Right renal pelvis (tissue), 4 donors: ENCODE measurements around the gene DCUN1D2. TPM values are rescaled to one million over a fixed set of nuclear protein-coding genes. Genes with fewer than 3 reads are reported as not detected.
"Not testable (repeated sequence)": the region's sequence is repeated elsewhere in the genome, so short reads cannot be mapped to it uniquely, and the experiment has no call there.

Experiments used
- DNase-seq, 4 donors: peaks; one replicate each; pipeline ENCODE4 v3.0.0-alpha.2; 2013; ENCODE audit warnings: low read depth in 4 of 4, low spot score in 3 of 4, missing footprints in 1 of 4
- polyA plus RNA-seq, 4 donors: library from polyadenylated mRNA; unstranded; fragments of 120-200 nt; gene quantifications; one replicate each; pipeline ENCODE4 v1.2.1, GENCODE V29; 2013; ENCODE audit not compliant: insufficient read length in 4 of 4

Gene DCUN1D2
- 10 to 100 TPM; 18.5 to 23.4 (median 22.0) TPM for polyA plus RNA-seq

DNA sequence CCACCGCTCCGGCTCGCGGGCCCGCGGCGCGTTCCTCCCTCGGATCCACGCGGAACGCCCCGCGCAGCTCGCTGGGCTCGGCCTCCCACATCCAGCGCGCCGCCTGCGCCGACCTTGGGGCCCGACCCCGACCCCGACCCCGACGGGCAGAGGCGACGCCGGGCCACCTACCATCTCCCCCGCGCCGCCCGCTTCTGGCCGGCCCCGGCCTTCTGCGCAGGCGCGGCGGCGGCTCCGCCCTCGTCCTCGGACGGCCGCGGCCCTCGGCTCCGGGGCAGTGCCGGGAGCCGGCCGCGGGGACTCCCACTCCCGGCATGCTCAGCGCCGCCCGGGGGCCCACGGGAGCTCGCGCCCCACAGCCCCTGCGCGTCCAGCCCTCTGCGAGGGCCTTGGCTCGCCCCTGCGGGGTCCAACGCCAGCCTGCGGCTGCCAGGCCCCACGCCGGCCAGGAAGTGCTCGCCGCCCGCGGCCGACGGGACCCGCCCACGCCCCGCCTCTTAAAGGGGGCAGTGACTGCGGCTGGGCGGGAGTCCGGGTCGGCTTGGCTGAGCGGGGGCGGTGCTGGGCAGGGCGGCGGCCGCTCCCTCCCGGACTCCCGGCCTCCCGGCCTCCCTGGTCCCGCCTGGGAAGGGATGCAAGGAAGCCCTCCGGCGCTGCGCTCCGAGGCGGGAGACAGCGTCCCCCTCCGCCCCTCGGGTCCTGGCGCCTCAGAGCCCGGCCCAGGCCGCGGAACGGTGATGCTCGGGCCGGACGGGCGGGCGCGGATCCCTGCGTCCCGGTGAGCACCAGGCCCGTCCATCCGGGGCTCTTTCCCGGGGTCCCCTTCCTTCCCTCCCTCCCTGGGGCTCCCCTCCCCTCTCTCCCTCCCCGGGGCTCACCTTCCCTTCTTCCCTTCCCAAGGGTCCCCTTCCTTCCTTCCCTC, at the start of gene DCUN1D2:
Gene DCUN1D2, minus strand, starts transcription at position 216 of the 922 bp plus-strand sequence. Its CDS starts 42 bp downstream, at position 174.
- DNase-seq = peak; percentile 78 to 85 (median 80)

DNA sequence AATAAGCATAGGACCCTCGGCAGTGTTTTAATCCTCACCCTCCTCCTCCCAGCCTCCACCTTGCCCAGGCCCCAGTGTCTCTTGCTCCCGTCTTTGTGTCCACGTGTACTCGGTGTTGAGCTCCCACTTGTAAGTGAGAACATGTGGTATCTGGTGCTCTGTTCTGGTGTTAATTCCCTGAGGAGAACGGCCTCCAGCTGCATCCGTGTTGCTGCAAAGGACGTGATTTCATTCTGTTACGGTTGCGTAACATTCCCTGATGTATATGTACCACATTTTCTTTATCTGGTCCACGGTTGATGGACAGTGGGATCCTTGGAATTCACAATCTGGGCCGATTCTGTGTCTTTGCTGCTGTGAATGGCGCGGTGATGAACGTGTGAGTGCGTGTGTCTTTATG, 49.3 kb upstream of the DCUN1D2 start:
- DNase-seq = no peak

DNA sequence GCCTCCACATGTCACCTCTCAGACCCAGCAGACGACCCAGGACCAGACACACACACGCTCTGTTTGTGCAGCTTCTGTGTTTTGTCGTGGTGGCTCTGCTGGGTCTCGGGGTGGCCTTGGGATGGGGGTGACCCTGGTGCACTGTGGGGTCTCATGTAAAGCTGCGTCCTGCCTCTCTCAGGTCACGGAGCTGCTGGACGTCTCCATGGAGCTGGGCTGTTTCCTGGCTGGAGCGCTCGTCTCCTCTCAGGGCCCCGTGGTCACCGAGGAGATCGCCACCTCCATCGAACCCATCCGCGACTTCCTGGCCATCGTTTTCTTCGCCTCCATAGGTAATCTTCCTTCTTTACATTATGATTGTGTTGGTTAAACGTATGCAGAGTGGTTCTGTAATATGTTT, 48.7 kb upstream of the DCUN1D2 start:
- no peak for DNase-seq

DNA sequence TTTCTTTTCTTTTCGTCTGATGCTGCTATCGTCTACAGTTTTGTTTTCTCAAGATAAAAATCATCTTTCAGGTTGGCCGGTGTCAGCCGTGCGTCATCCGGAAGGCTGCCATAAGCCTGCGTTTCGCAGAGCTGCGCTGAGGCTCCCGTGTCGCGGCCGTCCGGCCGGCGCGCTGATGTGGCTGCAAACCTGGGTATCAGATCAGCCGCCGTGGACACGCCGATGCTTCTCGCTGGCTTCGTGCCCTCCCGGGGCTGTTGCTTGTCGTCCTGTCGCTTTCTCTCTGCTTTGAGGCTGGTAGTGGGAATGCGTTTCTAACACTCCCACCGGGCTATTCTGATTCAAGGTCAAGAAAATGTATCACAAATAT, 48.2 kb upstream of the DCUN1D2 start:
- DNase-seq = no peak

DNA sequence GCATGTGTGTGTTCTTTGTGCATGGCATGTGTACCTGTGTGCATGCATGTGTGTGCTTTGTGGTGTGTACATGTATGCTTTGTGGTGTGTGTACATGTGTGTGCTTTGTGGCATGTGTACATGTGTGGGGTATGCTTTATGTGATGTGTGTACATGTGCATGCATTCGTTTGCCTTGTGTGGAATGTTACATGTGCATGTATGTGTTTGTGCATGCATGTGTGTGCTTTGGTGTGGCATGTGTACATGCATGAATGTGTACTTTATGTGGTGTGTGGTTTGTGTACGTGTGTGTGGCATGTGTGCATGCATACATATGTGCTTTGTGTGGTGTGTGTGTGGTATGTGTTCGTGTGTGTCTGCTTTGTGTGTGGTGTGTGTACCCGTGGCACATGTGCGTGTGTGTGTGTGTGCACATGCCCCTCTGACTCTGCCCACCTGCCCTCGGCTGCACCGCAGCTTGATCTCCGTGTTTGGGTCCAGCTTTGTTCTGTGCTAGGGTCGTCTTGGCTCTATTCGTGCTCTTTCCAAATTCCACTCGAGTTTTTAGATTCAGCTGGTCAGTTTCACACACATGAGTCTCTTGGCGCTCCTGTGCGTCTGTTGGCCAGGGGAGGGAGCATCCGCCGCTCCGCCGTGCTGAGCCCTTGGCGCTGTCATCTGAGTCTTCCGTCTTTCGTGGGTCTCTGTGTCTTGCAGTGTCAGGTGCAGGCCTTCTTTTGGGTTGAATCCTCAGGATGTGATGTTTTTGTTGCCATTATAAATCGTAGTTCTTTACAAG, 47.6 kb upstream of the DCUN1D2 start:
- DNase-seq = no peak

DNA sequence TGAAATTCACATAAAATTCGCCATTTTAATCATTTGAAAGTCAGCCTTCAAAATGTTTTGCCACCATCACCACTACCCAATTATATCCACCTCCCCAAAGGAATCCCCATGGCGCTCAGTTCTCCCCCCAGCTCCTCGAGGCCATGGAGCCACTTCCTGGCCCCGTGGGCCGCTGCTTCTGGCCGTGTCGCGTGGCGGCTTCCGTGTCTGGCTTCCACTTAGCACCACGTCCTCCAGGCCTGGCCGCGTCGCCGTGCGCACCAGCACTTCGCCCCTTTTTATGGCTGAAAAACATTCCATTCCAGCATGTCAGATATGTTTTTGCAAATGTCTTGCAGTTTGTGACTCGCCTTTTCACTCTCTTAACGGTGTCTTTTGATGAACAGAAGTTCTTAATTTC, 46.7 kb upstream of the DCUN1D2 start:
- DNase-seq = no peak

DNA sequence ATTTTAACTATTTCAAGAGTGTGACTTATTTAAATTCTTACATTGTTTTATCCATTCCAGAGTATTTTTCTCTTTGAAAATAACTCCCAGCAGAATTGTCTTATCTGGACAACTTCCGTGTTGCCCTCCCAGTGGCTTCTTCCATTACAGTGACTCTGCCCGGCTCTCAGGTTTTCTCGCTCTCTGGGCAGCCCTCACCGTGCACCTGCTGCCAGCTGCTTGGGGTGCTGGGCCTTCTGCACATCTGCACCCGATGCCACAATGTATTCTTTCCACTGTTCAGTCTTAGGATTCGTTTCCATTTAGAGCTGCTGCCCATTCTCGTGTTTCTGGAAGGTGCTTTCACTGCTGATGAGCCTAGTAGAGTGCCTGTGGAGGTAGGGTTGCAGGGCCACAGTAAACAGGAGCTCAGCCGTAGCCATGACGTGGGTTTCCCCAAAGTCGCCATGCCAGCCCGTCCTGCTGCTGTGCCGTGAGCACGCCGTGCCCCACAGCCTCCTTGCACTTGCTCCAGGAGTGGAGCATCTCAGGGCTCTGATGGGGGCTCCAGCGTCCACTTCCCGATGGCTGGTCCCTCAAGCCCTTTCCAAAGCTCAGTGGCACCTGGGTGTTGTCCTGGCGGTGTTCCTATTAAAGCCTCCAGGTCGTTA, 46.1 kb upstream of the DCUN1D2 start:
- DNase-seq = no peak

DNA sequence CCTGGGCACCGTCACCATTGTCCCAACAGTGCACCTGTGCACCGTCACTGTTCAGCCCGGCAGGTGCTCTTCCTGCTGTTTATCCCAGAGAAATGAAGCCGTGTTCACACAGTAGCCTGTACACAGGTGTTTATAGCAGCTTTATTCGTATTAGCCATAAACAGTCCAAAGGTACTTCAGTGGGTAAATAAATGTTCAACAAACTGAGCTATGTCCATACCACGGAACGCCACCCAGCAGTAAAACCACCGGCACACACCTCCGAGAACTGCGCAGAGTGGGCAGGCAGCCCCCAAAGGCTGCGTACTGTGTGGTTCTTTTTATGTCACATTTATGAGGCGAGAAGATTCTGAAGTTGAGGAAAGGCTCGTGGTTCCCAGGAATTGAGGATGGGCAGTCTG, 44.9 kb upstream of the DCUN1D2 start:
- DNase-seq = no peak

DNA sequence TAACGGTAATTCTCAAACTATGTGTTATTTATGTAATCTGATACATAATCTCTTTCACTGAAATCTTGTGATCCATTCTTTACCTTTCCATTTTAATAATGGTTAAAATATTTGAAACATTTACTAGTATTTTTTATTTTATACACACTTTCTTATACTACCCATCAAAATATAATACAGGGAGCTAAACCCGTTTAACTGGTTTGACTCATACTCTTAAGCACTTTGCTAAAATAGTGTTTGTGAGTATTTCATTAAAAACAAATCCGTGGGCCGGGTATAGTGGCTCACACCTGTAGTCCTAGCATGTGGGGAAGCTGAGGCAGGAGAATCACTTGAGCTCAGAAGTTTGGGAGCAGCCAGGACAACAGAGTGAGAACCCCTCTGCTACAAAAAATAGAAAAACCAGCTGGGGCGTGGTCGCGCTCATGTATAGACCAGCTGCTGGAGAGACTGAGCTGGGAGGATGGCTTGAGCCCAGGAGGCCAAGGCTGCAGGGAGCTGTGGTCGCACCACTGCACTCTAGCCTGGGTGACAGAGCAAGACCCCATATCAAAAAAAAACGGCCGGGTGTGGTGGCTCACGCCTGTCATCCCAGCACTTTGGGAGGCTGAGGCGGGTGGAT, 43.8 kb upstream of the DCUN1D2 start:
- no peak for DNase-seq

DNA sequence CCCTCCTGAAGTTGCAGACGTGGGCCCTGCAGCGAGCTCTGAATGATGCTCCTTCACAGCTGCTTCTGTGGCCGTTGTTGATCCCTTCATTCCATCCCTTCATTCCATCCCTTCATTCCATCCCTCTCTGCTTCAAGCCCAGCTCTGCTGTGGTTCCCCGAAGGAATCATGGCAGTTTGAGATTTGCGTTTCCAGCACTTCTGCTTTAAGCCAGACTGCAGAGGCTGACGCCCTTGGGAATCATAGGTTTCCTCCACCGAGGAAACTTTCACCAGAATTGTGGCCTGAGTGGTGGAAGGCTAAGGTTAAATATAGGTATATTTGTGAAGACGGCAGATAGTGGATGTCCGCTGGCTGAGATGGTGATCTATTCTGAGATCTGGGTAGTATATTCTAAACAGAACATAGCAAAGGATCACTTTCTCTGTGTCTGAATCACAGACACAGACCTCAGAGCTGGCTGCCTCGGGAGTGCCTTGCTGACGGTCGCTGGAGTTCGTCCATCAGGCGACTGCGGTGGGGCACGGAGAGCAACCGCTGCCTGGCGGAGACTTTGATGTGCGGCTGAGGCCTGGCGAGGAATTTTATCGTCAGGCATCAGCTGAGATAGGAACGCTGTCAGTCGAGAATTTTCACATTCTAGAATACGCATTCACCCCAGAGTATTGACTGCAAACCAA, 42.8 kb upstream of the DCUN1D2 start:
- DNase-seq = no peak

DNA sequence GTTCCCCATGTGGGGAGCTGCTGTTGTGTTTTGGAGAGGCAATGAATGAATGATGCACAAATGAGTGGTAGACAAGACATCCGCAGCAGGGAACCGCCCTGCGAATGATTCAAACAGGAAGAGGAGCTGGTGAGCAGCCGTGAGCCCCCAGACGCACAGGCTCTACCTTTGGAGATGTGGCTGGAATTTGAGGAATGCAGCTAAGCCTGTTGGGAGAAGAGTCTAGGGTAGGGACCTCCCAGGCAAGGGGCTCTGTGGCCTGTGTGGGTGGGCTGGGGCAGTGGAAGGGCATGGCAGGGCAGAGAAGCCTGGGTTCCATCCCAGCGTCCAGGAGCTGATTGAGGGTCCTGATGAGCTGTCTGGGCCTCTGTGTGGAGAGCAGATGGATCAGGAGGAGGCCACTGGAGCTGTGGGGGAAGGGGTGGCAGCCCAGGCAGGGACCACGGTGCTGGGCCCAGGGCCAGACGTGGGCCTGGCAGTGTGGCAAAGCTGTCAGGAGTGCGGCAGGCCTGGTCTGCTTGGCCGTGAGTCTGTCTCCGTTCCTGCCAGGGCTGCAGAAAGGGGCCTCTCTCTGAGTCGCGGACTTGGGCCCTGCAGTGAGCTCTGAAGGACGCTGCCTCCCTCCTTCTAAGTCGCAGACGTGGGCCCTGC, 41.8 kb upstream of the DCUN1D2 start:
- no peak for DNase-seq

DNA sequence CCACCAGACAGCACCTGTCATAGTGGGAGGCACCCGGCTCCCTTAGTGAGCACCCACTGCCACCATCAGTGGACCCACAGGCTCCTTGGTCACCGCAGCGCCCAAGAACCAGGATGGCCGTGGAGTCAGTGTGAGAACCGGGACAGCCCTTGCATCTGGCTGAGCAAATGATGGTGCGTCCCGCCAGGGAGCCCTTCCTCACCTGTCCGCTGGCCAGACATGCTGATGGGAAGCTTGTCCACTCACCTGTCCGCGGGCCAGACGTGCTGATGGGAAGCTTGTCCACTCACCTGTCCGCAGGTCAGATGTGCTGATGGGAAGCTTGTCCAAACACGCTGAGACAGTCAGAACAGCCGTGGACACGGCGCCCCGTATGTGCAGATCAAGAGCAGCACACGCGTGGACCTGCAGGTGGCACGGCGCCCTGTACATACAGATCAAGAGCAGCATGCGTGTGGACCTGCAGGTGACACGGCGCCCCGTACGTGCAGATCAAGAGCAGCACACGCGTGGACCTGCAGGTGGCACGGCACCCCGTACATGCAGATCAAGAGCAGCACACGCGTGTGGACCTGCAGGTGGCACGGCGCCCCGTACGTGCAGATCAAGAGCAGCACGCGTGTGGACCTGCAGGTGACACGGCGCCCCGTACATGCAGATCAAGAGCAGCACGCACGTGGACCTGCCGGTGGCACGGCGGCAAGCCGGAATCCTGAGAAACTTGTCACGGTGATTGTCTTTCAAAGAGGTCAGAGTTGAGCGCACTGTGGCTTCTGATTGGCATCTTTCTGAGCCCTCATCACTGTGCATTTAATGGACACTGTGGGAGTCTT, 40.7 kb upstream of the DCUN1D2 start:
- no peak for DNase-seq

DNA sequence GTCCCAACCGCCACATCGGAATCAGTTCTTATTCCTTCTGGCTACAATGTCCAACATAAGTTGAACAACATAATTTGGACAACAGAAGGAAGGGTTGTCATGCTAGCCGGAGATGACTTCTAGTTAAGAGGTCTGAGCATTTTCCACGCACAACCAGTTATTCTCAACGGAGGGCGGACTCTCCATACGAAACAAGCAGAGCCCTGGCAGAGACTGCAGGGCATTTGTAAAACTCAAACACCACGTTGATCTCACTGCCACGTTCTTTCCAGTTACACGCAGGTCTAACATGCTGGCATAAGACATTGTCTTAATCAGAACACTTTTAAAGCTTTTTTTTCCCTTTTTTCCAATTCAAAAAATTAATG, 38.3 kb upstream of the DCUN1D2 start:
- no peak for DNase-seq

DNA sequence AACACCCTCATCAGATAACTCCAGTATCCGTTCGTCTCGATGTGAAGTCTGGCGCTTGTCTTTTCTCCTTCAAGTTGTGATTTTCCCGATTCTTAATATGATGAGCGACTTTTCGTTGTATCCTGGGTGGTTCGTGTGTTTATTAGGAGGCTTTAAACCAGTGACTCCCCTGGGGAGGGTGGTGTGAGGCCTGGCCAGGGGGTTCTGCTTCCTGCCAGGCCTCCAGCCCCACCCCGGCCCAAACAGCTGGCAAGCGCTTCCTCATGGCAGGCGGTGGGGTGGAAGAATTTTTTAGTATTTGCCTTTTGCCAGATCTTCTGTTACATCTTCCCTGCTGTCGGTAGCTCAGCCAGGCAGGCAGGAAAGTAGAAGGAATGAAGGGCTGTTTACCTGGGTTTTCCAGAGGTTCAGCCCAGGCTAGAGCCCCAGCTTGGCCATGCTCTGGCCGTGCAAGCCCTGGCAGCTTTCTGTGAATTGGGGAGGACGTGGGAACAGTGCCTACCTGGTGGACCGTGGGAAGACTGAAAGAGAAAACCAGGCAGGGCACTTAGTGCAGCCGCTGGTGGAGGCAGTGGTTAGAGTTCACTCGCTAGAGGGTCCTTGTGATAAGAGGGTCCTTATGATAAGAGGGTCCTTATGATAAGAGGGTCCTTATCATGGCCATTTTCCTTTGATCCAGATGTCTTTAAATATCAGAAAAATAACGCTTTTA, 37.7 kb upstream of the DCUN1D2 start:
- DNase-seq = no peak

DNA sequence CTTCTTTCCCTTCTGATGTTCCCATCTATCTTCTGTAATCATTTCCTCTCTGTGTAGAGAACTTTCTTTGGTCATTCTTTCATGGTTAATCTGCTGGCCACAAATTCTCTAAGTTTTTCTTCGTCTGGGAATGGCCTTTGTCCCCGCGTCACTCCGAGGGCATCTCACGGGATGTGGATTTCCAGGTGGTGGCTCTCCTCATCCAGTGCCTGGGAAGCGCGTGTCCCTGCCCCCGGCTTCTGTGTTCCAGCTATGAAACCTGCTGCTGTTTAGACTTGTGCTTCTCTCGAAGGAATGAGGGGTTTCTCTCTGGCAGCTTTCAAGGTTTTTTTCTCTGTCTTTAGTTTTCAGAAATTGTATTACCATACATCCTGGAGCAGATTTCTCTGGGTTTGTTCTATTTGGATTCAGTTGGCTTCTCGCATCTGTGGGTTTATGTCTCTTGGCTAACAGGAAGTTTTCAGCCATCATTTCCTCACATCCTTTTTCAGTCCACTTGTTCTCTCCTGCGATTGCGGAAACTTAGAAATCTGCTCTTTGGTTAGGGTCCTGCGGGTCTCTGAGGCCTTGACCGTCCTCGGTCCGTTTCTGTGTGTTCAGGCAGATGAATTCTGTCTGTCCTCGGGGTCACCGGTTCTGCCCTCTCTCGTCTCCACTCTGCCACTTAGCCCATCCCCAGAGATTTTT, 36.9 kb upstream of the DCUN1D2 start:
- no peak for DNase-seq

DNA sequence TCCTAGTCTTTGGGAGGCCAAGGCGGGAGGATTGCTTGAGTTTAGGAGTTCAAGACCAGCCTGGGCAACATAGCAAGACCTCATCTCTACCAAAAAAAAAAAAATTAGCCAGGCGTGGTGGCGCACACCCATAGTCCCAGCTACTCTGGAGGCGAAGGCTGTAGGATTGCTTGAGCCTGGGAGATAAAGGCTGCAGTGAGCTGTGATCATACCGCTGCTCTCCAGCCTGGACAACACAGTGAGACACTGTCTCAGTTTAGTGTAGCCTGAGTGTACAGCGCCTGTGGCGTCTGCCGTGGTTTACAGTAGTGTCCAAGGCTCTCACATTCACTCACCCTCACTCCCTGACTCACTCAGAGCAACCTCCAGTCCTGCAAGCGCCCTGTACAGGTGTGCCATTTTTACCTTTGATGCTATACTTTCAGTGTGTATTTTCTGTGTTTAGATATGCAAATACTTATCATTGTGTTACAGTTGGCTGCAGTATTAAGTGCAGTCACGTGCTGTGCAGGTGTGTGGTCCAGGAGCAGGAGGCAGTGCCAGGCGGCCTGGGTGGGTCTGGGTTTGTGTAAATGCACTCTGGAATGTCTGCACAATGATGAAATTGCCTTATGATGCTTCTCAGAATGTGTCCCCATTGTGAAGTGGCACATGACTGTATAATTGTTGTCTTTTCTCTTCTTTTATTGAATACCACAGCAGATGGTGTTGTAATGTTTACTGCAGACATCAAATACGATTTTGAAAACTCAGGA, 36.1 kb upstream of the DCUN1D2 start:
- no peak for DNase-seq

DNA sequence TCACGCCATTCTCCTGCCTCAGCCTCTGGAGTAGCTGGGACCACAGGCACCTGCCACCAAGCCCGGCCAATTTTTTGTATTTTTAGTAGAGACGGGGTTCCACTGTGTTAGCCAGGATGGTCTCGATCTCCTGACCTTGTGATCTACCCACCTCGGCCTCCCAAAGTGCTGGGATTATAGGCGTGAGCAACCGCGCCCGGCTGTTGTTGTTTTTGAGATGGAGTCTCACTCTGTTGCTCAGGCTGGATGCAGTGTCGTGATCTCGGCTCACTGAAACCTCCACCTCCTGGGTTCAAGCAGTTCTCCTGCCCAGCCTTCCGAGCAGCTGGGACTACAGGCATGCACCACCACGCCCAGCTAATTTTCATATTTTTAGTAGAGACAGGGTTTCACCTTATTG, 31.9 kb upstream of the DCUN1D2 start:
- not testable (repeated sequence) for DNase-seq
